CD4-positive, alpha-beta T cell (primary cell): ENCODE measurements around the gene LDHA. TPM values are rescaled to one million over a fixed set of nuclear protein-coding genes. Genes with fewer than 3 reads are reported as not detected.

Experiments used
- ATAC-seq: fragments of 200-7000 bp; cut with Tn5 transposase; one replicate; pipeline ENCODE4 v1.10.0; 2022; ENCODE audit warnings: mild to moderate bottlenecking; ENCODE audit not compliant: poor library complexity
- CTCF ChIA-PET: fragments of 350-600 bp; sonication (Branson Sonifier 250); formaldehyde crosslinking; loops from one replicate; lab custom pipeline; 2021; ENCODE audit warnings: antibody characterized with exemption, inconsistent platforms; lab: Charles Lee
- POLR2A ChIA-PET: fragments of 350-600 bp; sonication (Branson Sonifier 250); formaldehyde crosslinking; loops from one replicate; lab custom pipeline; 2021; ENCODE audit warnings: antibody characterized with exemption, inconsistent platforms; lab: Charles Lee
- DNase-seq, 14 experiments: peaks; one replicate each; pipeline ENCODE4 v3.0.0-alpha.2; 2013 to 2020; ENCODE audit warnings: mixed read lengths in 2 of 14
- H3K27ac ChIP-seq, 2 donors: one replicate each; pipeline versions ENCODE4 v1.5.1 to v1.7.0; 2013; ENCODE audit warnings: low read length in 2 of 2, low read depth in 1 of 2, mild to moderate bottlenecking in 1 of 2
- H3K27me3 ChIP-seq, 2 experiments: 1 replicate in 1 of 2; 2 replicates in 1 of 2; pipeline versions ENCODE4 v1.6.1 to v1.7.0; 2013; ENCODE audit warnings: low read length in 2 of 2, control low read depth in 1 of 2, mild to moderate bottlenecking in 1 of 2, moderate library complexity in 1 of 2; ENCODE audit not compliant: insufficient read depth in 2 of 2, control insufficient read depth in 1 of 2
- H3K36me3 ChIP-seq: one replicate; pipeline ENCODE4 v1.6.1; 2013; ENCODE audit warnings: low read length, control low read depth; ENCODE audit not compliant: insufficient read depth
- H3K4me1 ChIP-seq: one replicate; pipeline ENCODE4 v1.6.1; 2013; ENCODE audit warnings: low read length, control low read depth; ENCODE audit not compliant: insufficient read depth
- H3K4me3 ChIP-seq: one replicate; pipeline ENCODE4 v1.5.1; 2013; ENCODE audit warnings: mild to moderate bottlenecking, low read length, moderate library complexity
- H3K9me3 ChIP-seq, 2 experiments: 1 replicate in 1 of 2; 2 replicates in 1 of 2; pipeline versions ENCODE4 v1.6.1 to v1.7.0; 2013; ENCODE audit warnings: low read length in 2 of 2, mild to moderate bottlenecking in 2 of 2, control low read depth in 1 of 2, moderate library complexity in 1 of 2; ENCODE audit not compliant: control insufficient read depth in 1 of 2, insufficient read depth in 1 of 2
- H3K27ac Mint-ChIP-seq: one replicate; pipeline ENCODE4 v1.8.0; 2020; ENCODE audit warnings: mixed read lengths
- H3K27me3 Mint-ChIP-seq: one replicate; pipeline ENCODE4 v1.8.0; 2021; ENCODE audit warnings: mixed read lengths
- H3K36me3 Mint-ChIP-seq: one replicate; pipeline ENCODE4 v1.8.0; 2021; ENCODE audit warnings: low read depth, mixed read lengths
- H3K4me1 Mint-ChIP-seq: one replicate; pipeline ENCODE4 v1.8.0; 2021; ENCODE audit warnings: low read depth, mixed read lengths
- H3K4me3 Mint-ChIP-seq: one replicate; pipeline ENCODE4 v1.8.0; 2020; ENCODE audit warnings: mild to moderate bottlenecking, mixed read lengths
- H3K9me3 Mint-ChIP-seq: one replicate; pipeline ENCODE4 v1.8.0; 2020; ENCODE audit warnings: mixed read lengths
- intact Hi-C, 2 experiments: fragments of 100-400 bp; cut with DNase I in 1 of 2; cut with micrococcal nuclease in 1 of 2; formaldehyde crosslinking; loops; one replicate each; pipeline versions ENCODE4 v1.15.1 to v1.9.0; 2023 to 2025; cut with DNase I, micrococcal nuclease
- total RNA-seq, 174 experiments: library from RNA in 2 of 174; stranded (reverse) in 2 of 174; gene quantifications; one replicate each; pipeline ENCODE4 v1.2.3 and lab custom pipeline; 2021 to 2026
- TF ChIP-seq, protein P1 (sequence below): fragments of 200-600 bp; IDR thresholded peaks from one replicate; pipeline ENCODE4 v1.8.0; 2022; ENCODE audit warnings: antibody characterized with exemption, mild to moderate bottlenecking

The LDHA gene
- total RNA-seq, 2 experiments from 2014 or later: 317 to 324 TPM

DNA sequence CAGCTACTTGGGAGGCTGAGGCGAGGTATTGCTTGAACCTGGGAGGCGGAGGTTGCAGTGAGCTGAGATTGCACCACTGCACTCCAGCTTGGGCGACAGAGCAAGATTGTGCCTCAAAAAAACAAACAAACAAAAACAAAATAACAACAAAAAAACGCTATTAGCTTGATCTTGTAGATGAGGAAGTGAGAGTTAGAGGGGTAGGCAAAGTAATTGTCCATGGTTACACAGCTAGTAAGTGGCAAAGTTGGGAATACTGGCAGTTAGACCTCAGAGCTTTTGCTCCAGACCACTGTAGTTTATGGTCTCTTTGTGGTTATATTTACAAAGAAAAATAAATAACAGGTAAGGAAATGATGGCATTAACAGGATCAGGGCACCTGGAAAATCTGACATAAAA, 32.9 kb downstream of the LDHA start:
- Histone ChIP-seq H3K9me3 (peaks cover 0 to 4% of the 10 kb centered on the region in 2 experiments), H3K36me3 (no peaks in the 10 kb centered on the region), H3K27ac (no peak overlapping the region), H3K4me3 (no peak overlapping the region), H3K4me1 (no peaks in the 10 kb centered on the region), H3K27me3 (no peaks in the 10 kb centered on the region)
- ATAC-seq (no peak), DNase-seq (no peak)
- CTCF ChIA-PET: no interaction called here
- POLR2A ChIA-PET: no interaction called here
- TF ChIP-seq, protein P1, sequence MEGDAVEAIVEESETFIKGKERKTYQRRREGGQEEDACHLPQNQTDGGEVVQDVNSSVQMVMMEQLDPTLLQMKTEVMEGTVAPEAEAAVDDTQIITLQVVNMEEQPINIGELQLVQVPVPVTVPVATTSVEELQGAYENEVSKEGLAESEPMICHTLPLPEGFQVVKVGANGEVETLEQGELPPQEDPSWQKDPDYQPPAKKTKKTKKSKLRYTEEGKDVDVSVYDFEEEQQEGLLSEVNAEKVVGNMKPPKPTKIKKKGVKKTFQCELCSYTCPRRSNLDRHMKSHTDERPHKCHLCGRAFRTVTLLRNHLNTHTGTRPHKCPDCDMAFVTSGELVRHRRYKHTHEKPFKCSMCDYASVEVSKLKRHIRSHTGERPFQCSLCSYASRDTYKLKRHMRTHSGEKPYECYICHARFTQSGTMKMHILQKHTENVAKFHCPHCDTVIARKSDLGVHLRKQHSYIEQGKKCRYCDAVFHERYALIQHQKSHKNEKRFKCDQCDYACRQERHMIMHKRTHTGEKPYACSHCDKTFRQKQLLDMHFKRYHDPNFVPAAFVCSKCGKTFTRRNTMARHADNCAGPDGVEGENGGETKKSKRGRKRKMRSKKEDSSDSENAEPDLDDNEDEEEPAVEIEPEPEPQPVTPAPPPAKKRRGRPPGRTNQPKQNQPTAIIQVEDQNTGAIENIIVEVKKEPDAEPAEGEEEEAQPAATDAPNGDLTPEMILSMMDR: no peak
- no peak overlapping the region for H3K4me3 Mint-ChIP-seq
- H3K36me3 Mint-ChIP-seq: no peaks in the 10 kb centered on the region
- H3K4me1 Mint-ChIP-seq: no peaks in the 10 kb centered on the region
- intact Hi-C loops: no loop called here
- no peaks in the 10 kb centered on the region for H3K9me3 Mint-ChIP-seq
- no peaks in the 10 kb centered on the region for H3K27me3 Mint-ChIP-seq
- H3K27ac Mint-ChIP-seq: no peak overlapping the region

DNA sequence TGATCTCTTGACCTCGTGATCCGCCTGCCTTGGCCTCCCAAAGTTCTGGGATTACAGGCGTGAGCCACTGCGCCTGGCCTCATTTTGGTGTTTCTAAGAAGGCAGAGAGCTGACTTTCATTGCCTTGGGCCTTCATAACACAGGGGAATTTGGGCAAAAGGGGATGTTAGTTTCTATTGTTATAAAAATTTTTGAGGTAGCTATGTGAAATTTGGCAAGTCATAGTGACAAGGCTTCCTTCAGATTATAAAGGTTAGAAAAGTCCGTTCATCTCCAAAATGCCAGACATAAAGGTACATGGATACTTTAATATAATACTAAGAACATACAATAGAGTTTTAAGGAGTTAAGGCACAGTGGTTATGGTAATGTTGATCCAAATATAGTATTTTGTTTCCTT, 35.0 kb downstream of the LDHA start:
- Histone ChIP-seq H3K9me3 (peaks cover 0 to 4% of the 10 kb centered on the region in 2 experiments), H3K4me3 (no peak overlapping the region), H3K27me3 (no peaks in the 10 kb centered on the region), H3K36me3 (no peaks in the 10 kb centered on the region), H3K27ac (no peak overlapping the region), H3K4me1 (no peaks in the 10 kb centered on the region)
- no peak for ATAC-seq
- POLR2A ChIA-PET: no interaction called here
- no peak overlapping the region for H3K27ac Mint-ChIP-seq
- TF ChIP-seq, protein P1: no peak
- H3K4me1 Mint-ChIP-seq: no peaks in the 10 kb centered on the region
- CTCF ChIA-PET: no interaction called here
- H3K9me3 Mint-ChIP-seq: peaks cover 6% of the 10 kb centered on the region
- intact Hi-C loops: no loop called here
- no peaks in the 10 kb centered on the region for H3K36me3 Mint-ChIP-seq
- no peaks in the 10 kb centered on the region for H3K27me3 Mint-ChIP-seq
- DNase-seq: no peak
- H3K4me3 Mint-ChIP-seq: no peak overlapping the region

DNA sequence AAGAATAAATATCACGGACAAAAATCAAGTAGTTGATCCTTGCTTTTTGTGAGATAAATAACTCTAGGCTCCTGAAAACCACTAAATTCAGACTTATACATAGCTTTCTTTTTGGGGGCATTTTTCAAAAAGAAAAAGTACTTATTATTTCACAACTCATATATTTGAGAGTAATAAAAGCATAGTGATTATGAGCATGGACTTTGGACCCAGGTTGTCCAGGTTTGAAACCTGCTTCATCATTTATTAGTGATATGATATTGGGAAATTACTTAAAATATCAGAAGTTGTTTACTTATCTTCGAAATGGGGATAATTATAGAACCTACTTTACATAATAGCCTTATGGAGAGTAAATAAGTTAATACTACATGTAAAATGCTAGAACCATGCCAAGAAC, 44.3 kb downstream of the LDHA start:
- no peaks in the 10 kb centered on the region for H3K4me1 Mint-ChIP-seq
- no peaks in the 10 kb centered on the region for H3K9me3 ChIP-seq
- ATAC-seq (no peak), DNase-seq (no peak)
- TF ChIP-seq, protein P1: no peak
- no peak overlapping the region for H3K27ac ChIP-seq
- no peaks in the 10 kb centered on the region for H3K36me3 ChIP-seq
- no peak overlapping the region for H3K27ac Mint-ChIP-seq
- no peaks in the 10 kb centered on the region for H3K4me1 ChIP-seq
- H3K4me3 Mint-ChIP-seq: no peak overlapping the region
- no peak overlapping the region for H3K4me3 ChIP-seq
- no peaks in the 10 kb centered on the region for H3K27me3 Mint-ChIP-seq
- ChIA-PET POLR2A (no interaction called here), CTCF (no interaction called here)
- no peaks in the 10 kb centered on the region for H3K27me3 ChIP-seq
- peaks cover 2% of the 10 kb centered on the region for H3K9me3 Mint-ChIP-seq
- H3K36me3 Mint-ChIP-seq: no peaks in the 10 kb centered on the region
- intact Hi-C loops: no loop called here
